K562 (cell line): Measurements from ENCODE around the gene IGF1R. TPM values are rescaled to one million over a fixed set of nuclear protein-coding genes. Genes with fewer than 3 reads are reported as not detected.

Experiments
- ATAC-seq: fragments of 200-7000 bp; cut with Tn5 transposase; 3 replicates; pipeline ENCODE4 v1.9.1; 2020; ENCODE audit warnings: moderate library complexity
- BruUV-seq: library from RNA; stranded (reverse); fragments of 400-500 nt; replicated peaks from 2 replicates; lab custom pipeline; 2021; lab: Mats Ljungman, UMichigan
- CTCF ChIA-PET: fragments of 300-600 bp; formaldehyde crosslinking; extraction: SDS; loops from one replicate; lab custom pipeline; 2021; ENCODE audit warnings: low intra/inter-chr PET ratio; lab: Yijun Ruan, JAX
- POLR2A ChIA-PET: fragments of 300-600, 350-650 bp; sonication (Branson Sonifier 250); formaldehyde crosslinking; extraction: SDS; loops from one replicate; lab custom pipeline; 2021; ENCODE audit warnings: antibody characterized with exemption, inconsistent platforms; lab: Yijun Ruan, JAX
- DNase-seq, 4 experiments: peaks; one replicate each; pipeline versions ENCODE4 v3.0.0 to v3.0.0-alpha.2; 2011 to 2018; ENCODE audit warnings: low spot score in 3 of 4, mixed read lengths in 3 of 4; ENCODE audit errors: extremely low read depth in 1 of 4
- FAIRE-seq: peaks from 2 replicates; lab custom pipeline; 2011; peaks lifted over from hg19 to GRCh38; lab: Jason Lieb, UNC
- H2AFZ ChIP-seq: 2 replicates; pipeline ENCODE4 v1.6.0; 2011; ENCODE audit warnings: low read depth, low read length, control low read depth, inconsistent platforms
- H3K27ac ChIP-seq: fragments of 200-600 bp; 3 replicates; pipeline ENCODE4 v1.8.0; 2011; ENCODE audit warnings: low read depth, mild to moderate bottlenecking, control low read depth, inconsistent platforms, low read length, moderate library complexity, mixed read lengths; ENCODE audit errors: extremely low read depth
- H3K27me3 ChIP-seq, 2 experiments: fragments of 300-600 bp in 1 of 2; 2 replicates in 1 of 2; 3 replicates in 1 of 2; pipeline versions ENCODE4 v1.6.0 to v1.8.0; 2011; ENCODE audit warnings: inconsistent platforms in 2 of 2, low read length in 2 of 2, mild to moderate bottlenecking in 1 of 2, mixed read lengths in 1 of 2, moderate library complexity in 1 of 2; ENCODE audit not compliant: control insufficient read depth in 2 of 2, insufficient read depth in 2 of 2
- H3K36me3 ChIP-seq: fragments of 300-600 bp; 3 replicates; pipeline ENCODE4 v1.8.0; 2011; ENCODE audit warnings: mild to moderate bottlenecking, low read length, inconsistent platforms; ENCODE audit not compliant: control insufficient read depth, insufficient read depth
- H3K4me1 ChIP-seq, 2 experiments: fragments of 200-600 bp in 1 of 2; replicated peaks in 1 of 2; 2 replicates in 1 of 2; 3 replicates in 1 of 2; pipeline versions ENCODE4 v1.5.1 to v1.8.0; 2011; ENCODE audit warnings: inconsistent platforms in 2 of 2, low read length in 2 of 2, mild to moderate bottlenecking in 1 of 2, mixed read lengths in 1 of 2, moderate library complexity in 1 of 2; ENCODE audit not compliant: control insufficient read depth in 2 of 2, insufficient read depth in 2 of 2
- H3K4me2 ChIP-seq: 2 replicates; pipeline ENCODE4 v1.6.1; 2011; ENCODE audit warnings: low read length, control low read depth, inconsistent platforms, mixed read lengths; ENCODE audit not compliant: insufficient read depth
- H3K4me3 ChIP-seq: fragments of 200-600 bp; sonication (generic), shearing (Covaris generic); 2 replicates; pipeline ENCODE4 v1.5.1; 2016; ENCODE audit warnings: control low read depth, inconsistent platforms
- H3K79me2 ChIP-seq: fragments of 200-600 bp; 3 replicates; pipeline ENCODE4 v1.8.0; 2011; ENCODE audit warnings: low read length, inconsistent platforms; ENCODE audit not compliant: control insufficient read depth, insufficient read depth
- H3K9ac ChIP-seq, 2 experiments: 2 replicates each; pipeline versions ENCODE4 v1.6.0 to v1.6.1; 2011; ENCODE audit warnings: low read depth in 2 of 2, low read length in 2 of 2, control low read depth in 1 of 2, inconsistent platforms in 1 of 2, mild to moderate bottlenecking in 1 of 2, mixed read lengths in 1 of 2; ENCODE audit not compliant: insufficient read depth in 1 of 2
- H3K9me1 ChIP-seq: one replicate; pipeline ENCODE4 v1.6.0; 2011; ENCODE audit warnings: inconsistent platforms, mild to moderate bottlenecking, low read length, moderate library complexity; ENCODE audit not compliant: control insufficient read depth, insufficient read depth
- H3K9me3 ChIP-seq: replicated peaks from 2 replicates; pipeline ENCODE4 v1.5.1; 2011; ENCODE audit warnings: low read depth, low read length, inconsistent platforms; ENCODE audit not compliant: control insufficient read depth, insufficient read depth
- H4K20me1 ChIP-seq: replicated peaks from 2 replicates; pipeline ENCODE4 v1.6.1; 2011; ENCODE audit warnings: low read length, inconsistent platforms, mixed read lengths; ENCODE audit not compliant: control insufficient read depth, insufficient read depth
- FOSL1 ChIP-seq: fragments of 200-800 bp; sonication (Bioruptor generic); conservative IDR thresholded peaks from 2 replicates; pipeline ENCODE4 v1.6.1; 2016; ENCODE audit warnings: missing genetic modification characterization, missing compliant biosample characterization
- HNRNPUL1 ChIP-seq: fragments of 200-400 bp; formaldehyde crosslinking; IDR thresholded peaks from 2 replicates; pipeline ENCODE4 v1.6.1; 2017; ENCODE audit warnings: low read length
- MBD2 ChIP-seq: sonication (generic); IDR thresholded peaks from 2 replicates; pipeline ENCODE4 v1.6.1; 2016; ENCODE audit warnings: low read depth, borderline replicate concordance
- SMC3 ChIP-seq: conservative IDR thresholded peaks from 2 replicates; pipeline ENCODE4 v1.6.1; 2011; ENCODE audit warnings: low read depth, low read length, improper control_type of control experiment; ENCODE audit not compliant: insufficient read depth
- ZNF431 ChIP-seq: sonication (generic); formaldehyde crosslinking; IDR thresholded peaks from 2 replicates; pipeline ENCODE4 v1.8.0; 2022; ENCODE audit warnings: mild to moderate bottlenecking, missing genetic modification reagents
- ZNF717 ChIP-seq: fragments of 250-450 bp; sonication (Bioruptor Pico); IDR thresholded peaks from 2 replicates; pipeline ENCODE4 v1.5.0; 2021
- WGBS: fragments of 100-300 bp; shearing (Covaris generic); methylation state at CpG from one replicate; pipeline ENCODE4 v1.1.6; 2016; ENCODE audit warnings: low coverage, mixed read lengths; ENCODE audit not compliant: insufficient coverage; ENCODE audit errors: missing lambda C conversion rate; 5-methylcytosine and 5-hydroxymethylcytosine counted together
- in situ Hi-C: fragments of 300-500 bp; cut with MboI; formaldehyde crosslinking; loops from 4 replicates; pipeline ENCODE4 v1.15.0; 2018; ENCODE audit warnings: inconsistent platforms, mixed read lengths
- intact Hi-C: fragments of 100-400 bp; cut with micrococcal nuclease; formaldehyde crosslinking; loops from 2 replicates; pipeline ENCODE4 v1.14.2; 2022
- polyA plus RNA-seq, 8 experiments: library from polyadenylated mRNA; depleted of rRNA in 4 of 8; stranded (reverse) in 5 of 8; unstranded in 3 of 8; fragments of >200 nt; fragmentation: Nextera tagmentation in 2 of 8; fragmentation: Illumina TruSeq in 1 of 8; extraction: Ambion mirVana in 2 of 8; extraction: Trizol in 1 of 8; gene quantifications; 2 replicates each; pipeline versions ENCODE4 v1.2.1 to v1.2.3, GENCODE V29; 2011 to 2014; ENCODE audit warnings: inconsistent platforms in 1 of 8, missing spikeins in 1 of 8
- total RNA-seq, 7 experiments: library from RNA; depleted of rRNA in 6 of 7; stranded (reverse); fragments of >200 nt in 6 of 7; fragmentation: Illumina TruSeq in 2 of 7; extraction: Trizol in 2 of 7; gene quantifications; 2 replicates each; pipeline versions ENCODE4 v1.2.1 to v1.2.3, GENCODE V29; 2011 to 2021; ENCODE audit warnings: low replicate concordance in 1 of 7
- TF ChIP-seq, protein P1 (sequence below): fragments of 450-650 bp; formaldehyde crosslinking; IDR thresholded peaks from 2 replicates; pipeline ENCODE4 v1.4.0; 2020; ENCODE audit warnings: mild to moderate bottlenecking, mixed read lengths

The IGF1R gene
- total and polyA plus RNA-seq, 9 of the 15 experiments (the other 6 are each of a cell fraction or from before 2014, with no cell fraction given), result 0.35 to 8.0 (median 1.6) TPM

DNA sequence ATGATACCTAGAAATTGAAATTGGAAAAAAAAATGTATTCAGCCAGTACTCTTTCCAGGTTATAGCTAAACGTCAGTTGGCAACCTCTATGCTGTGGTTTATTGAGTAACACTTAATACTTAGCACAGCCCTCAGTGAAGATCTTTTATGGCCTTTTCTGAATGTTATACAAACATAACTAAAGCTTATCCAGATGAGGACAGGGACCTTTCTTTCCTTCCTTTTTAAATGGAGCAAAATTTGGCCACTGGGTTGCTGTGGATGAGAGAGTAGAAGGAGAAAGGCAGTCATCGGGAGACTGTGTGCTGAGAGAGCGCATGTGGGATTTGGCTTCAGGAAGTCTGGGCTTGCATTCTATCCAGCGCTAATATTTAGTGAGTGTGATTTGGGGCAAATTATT is 36.1 kb downstream of the IGF1R start:
- Histone ChIP-seq H3K4me3 (no peak overlapping the region), H3K9me3 (no peaks in the 10 kb centered on the region), H3K79me2 (no peaks in the 10 kb centered on the region), H3K4me1 (no peaks in the 10 kb centered on the region)
- ATAC-seq (no peak), FAIRE-seq (no peak)
- CTCF ChIA-PET, result no interaction called here
- in situ Hi-C loops, result no loop called here
- TF ChIP-seq FOSL1 (tag) (no peak), SMC3 (no peak), MBD2 (no peak), ZNF717 (no peak), HNRNPUL1 (no peak), ZNF431 (CRISPR knock-in tag) (no peak)
- TF ChIP-seq, protein P1, sequence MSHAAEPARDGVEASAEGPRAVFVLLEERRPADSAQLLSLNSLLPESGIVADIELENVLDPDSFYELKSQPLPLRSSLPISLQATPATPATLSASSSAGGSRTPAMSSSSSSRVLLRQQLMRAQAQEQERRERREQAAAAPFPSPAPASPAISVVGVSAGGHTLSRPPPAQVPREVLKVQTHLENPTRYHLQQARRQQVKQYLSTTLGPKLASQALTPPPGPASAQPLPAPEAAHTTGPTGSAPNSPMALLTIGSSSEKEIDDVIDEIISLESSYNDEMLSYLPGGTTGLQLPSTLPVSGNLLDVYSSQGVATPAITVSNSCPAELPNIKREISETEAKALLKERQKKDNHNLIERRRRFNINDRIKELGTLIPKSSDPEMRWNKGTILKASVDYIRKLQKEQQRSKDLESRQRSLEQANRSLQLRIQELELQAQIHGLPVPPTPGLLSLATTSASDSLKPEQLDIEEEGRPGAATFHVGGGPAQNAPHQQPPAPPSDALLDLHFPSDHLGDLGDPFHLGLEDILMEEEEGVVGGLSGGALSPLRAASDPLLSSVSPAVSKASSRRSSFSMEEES (CRISPR knock-in tag), result no peak
- TF ChIP-seq, all 486 proteins: peak for 0
- H3K4me2 ChIP-seq, result no peak overlapping the region
- no peak for DNase-seq
- POLR2A ChIA-PET, result interaction anchor here (0.5 kb wide), 2 partner anchors 177 to 281 kb away, joined by 3 to 4 read pairs; no protein-coding TSS in a partner anchor
- H2AFZ ChIP-seq, result no peak overlapping the region
- no peaks in the 10 kb centered on the region for H3K9me1 ChIP-seq
- H3K27ac ChIP-seq, result no peak overlapping the region
- H4K20me1 ChIP-seq, result peaks cover 19% of the 10 kb centered on the region
- 0% methylated on average over 3 of the region's 4 CpGs for WGBS
- intact Hi-C loops, result no loop called here
- H3K27me3 ChIP-seq, result peaks cover 4 to 26% of the 10 kb centered on the region in 2 experiments; a peak in 4 of 5 replicates
- H3K9ac ChIP-seq, result no peak overlapping the region
- no TSS peak for BruUV-seq
- no peaks in the 10 kb centered on the region for H3K36me3 ChIP-seq
